Activated CD4-positive, alpha-beta T cell treated with anti-CD3 and anti-CD28 coated beads for 36 hours (primary cell): ENCODE measurements around the gene MICB. TPM values are rescaled to one million over a fixed set of nuclear protein-coding genes. Genes with fewer than 3 reads are reported as not detected.
A peak's percentile ranks its signal among the peaks of the same experiment; 100 is the strongest.
"Not testable (repeated sequence)": the region's sequence is repeated elsewhere in the genome, so short reads cannot be mapped to it uniquely, and the experiment has no call there.

ENCODE experiments used
- ATAC-seq: fragments of 200-7000 bp; cut with Tn5 transposase; one replicate; pipeline ENCODE4 v1.10.0; 2021; ENCODE audit warnings: mild to moderate bottlenecking, moderate library complexity
- CTCF ChIA-PET: fragments of 350-600 bp; sonication (Branson Sonifier 250); formaldehyde crosslinking; loops from one replicate; lab custom pipeline; 2021; ENCODE audit warnings: antibody characterized with exemption; lab: Charles Lee
- POLR2A ChIA-PET: fragments of 350-600 bp; sonication (Branson Sonifier 250); formaldehyde crosslinking; loops from one replicate; lab custom pipeline; 2021; ENCODE audit warnings: antibody characterized with exemption, inconsistent platforms; lab: Charles Lee
- DNase-seq: peaks from one replicate; pipeline ENCODE4 v3.0.0-alpha.2; 2020
- H3K27ac Mint-ChIP-seq: one replicate; pipeline ENCODE4 v1.8.0; 2021; ENCODE audit warnings: mixed read lengths
- H3K27me3 Mint-ChIP-seq: one replicate; pipeline ENCODE4 v1.8.0; 2021; ENCODE audit warnings: mixed read lengths
- H3K36me3 Mint-ChIP-seq: one replicate; pipeline ENCODE4 v1.8.0; 2021; ENCODE audit warnings: low read depth, mixed read lengths
- H3K4me1 Mint-ChIP-seq: one replicate; pipeline ENCODE4 v1.8.0; 2021; ENCODE audit warnings: mixed read lengths
- H3K4me3 Mint-ChIP-seq: one replicate; pipeline ENCODE4 v1.8.0; 2021; ENCODE audit warnings: mild to moderate bottlenecking, moderate library complexity, mixed read lengths
- H3K9me3 Mint-ChIP-seq: one replicate; pipeline ENCODE4 v1.8.0; 2021; ENCODE audit warnings: low read depth, mixed read lengths
- intact Hi-C, 2 experiments: fragments of 100-400 bp; cut with DNase I in 1 of 2; cut with micrococcal nuclease in 1 of 2; formaldehyde crosslinking; loops; one replicate each; pipeline versions ENCODE4 v1.14.2 to v1.15.1; 2022 to 2024; cut with DNase I, micrococcal nuclease
- total RNA-seq, 2 experiments: library from RNA; stranded (reverse); gene quantifications; one replicate each; pipeline ENCODE4 v1.2.3, GENCODE V29; 2021

Gene MICB
- 10 to 100 TPM; 19.6 to 19.7 TPM for total RNA-seq

DNA sequence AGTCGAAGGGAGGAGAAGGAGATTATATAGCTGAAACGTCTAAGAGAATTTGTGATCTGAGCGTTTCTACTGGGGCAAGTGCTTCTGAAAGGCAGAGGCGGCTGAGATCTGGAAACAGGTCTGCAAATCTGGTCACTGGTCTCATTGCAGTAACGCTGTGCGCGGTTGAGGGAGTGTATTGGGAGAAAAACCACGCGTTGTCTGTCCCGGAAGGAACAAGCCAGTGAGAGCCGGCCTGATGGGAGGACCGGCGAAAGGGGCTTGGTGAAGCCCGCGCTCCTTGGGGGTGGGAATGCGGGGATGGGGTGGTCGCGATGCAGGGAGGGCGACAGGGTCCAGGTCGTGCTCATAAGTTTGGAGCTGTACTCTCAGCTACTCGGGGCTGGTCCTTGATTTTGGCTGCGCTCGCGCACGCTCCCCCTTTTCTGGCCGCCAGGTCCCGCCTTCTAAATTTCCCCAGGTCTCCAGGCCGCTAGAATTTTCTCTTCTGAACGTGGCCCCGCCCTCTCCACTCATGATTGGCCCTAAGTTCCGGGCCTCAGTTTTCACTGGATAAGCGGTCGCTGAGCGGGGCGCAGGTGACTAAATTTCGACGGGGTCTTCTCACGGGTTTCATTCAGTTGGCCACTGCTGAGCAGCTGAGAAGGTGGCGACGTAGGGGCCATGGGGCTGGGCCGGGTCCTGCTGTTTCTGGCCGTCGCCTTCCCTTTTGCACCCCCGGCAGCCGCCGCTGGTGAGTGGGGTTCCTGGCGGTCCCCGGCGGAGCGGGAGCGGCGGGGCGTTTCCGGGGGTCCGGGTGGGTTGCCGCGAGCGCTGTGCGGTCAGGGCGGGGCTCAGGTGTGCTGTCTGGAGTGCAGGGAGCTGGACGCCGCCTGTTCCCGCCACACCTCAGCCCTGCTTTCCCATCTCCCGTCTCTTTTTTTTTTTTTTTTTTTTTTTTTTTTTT, at the start of gene MICB:
Gene MICB, plus strand, starts transcription at position 615 of the 946 bp plus-strand sequence. Its CDS starts 49 bp downstream, at position 664.
- ATAC-seq: peak; percentile 75
- intact Hi-C loops: loop anchor here (1.0 to 5.0 kb wide), 4 partner anchors 100 to 296 kb away; partner anchors contain the start of gene BAG6 (in 1 of the 2)
- CTCF ChIA-PET: interaction anchor here (1.0 to 1.9 kb wide), 6 partner anchors 19 to 163 kb away, joined by 3 to 6 read pairs (median 4); partner anchors contain the start of gene C6orf47
- no peaks in the 10 kb centered on the region for H3K9me3 Mint-ChIP-seq
- peak within 1 kb of the TSS; percentile 87 for H3K27ac Mint-ChIP-seq
- peak; percentile 91 for DNase-seq
- peak within 1 kb of the TSS; percentile 79 for H3K4me3 Mint-ChIP-seq
- POLR2A ChIA-PET: interaction anchor here (0.7 to 1.7 kb wide), 4 partner anchors 35 to 95 kb away, joined by 3 to 8 read pairs (median 3); partner anchors contain the start of gene DDX39B
- H3K36me3 Mint-ChIP-seq: peaks cover 9% of the 10 kb centered on the region
- H3K27me3 Mint-ChIP-seq: no peaks in the 10 kb centered on the region
- peaks cover 63% of the 10 kb centered on the region for H3K4me1 Mint-ChIP-seq

- ATAC-seq (no peak), DNase-seq (no peak)
- Mint-ChIP-seq H3K4me1 (no peaks in the 10 kb centered on the region), H3K36me3 (no peaks in the 10 kb centered on the region), H3K4me3 (no peak overlapping the region), H3K27me3 (peaks cover 10% of the 10 kb centered on the region), H3K9me3 (no peaks in the 10 kb centered on the region), H3K27ac (no peak overlapping the region)
- ChIA-PET POLR2A (no interaction called here), CTCF (no interaction called here)
- intact Hi-C loops: no loop called here
Measured at GRCh38 chr6:31450751-31451150, 47.2 kb upstream of the MICB start.

DNA sequence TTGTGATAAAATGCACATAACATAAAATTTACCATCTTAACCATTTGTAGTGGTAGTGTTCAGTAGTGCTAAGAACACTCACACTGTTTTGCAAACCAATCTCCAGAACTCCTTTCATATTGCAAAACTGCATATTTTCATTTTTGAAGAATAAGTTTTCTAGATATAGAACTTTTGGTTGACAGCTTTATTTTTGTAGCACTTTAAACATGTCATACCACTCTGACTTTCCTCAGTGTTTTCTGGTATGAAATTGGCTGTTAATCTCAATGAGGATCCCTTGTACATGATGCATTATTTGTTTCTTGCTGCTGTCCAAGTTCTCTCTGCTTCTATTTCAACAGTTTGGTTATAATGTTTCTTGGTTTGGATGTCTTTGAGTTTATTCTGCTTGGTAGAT, 45.1 kb upstream of the MICB start:
- Mint-ChIP-seq H3K9me3 (no peaks in the 10 kb centered on the region), H3K4me3 (no peak overlapping the region), H3K36me3 (no peaks in the 10 kb centered on the region), H3K4me1 (no peaks in the 10 kb centered on the region), H3K27ac (no peak overlapping the region), H3K27me3 (peaks cover 10% of the 10 kb centered on the region)
- ATAC-seq: no peak
- intact Hi-C loops: no loop called here
- CTCF ChIA-PET: interaction anchor here (2.1 kb wide), 1 partner anchor 9 kb away, joined by 7 read pairs; no protein-coding TSS in a partner anchor
- POLR2A ChIA-PET: no interaction called here
- DNase-seq: no peak

DNA sequence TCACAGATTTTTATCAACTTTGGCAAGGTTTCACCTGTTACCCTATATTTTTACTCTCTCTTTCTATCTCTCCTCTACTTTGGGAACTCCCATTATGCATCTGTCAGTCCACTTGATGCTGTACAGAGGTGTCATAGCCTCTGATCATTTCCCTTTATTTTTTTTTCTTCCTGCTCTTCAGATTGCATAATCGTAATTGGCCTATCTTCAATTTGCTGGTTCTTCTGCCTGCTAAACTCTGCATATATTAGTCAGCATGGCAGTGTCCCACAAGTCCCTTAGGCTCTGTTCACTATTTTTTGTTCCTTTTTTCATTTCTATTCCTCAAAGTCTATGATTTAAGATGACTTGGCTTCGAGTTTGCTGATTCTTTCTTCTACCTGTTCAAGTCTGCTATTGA, 44.7 kb upstream of the MICB start:
- no peaks in the 10 kb centered on the region for H3K9me3 Mint-ChIP-seq
- no peaks in the 10 kb centered on the region for H3K36me3 Mint-ChIP-seq
- H3K4me3 Mint-ChIP-seq: no peak overlapping the region
- ChIA-PET POLR2A (no interaction called here), CTCF (interaction anchor here (2.1 kb wide), 1 partner anchor 9 kb away, joined by 7 read pairs; no protein-coding TSS in a partner anchor)
- intact Hi-C loops: no loop called here
- no peak overlapping the region for H3K27ac Mint-ChIP-seq
- no peaks in the 10 kb centered on the region for H3K4me1 Mint-ChIP-seq
- H3K27me3 Mint-ChIP-seq: peaks cover 10% of the 10 kb centered on the region
- no peak for ATAC-seq
- no peak for DNase-seq

DNA sequence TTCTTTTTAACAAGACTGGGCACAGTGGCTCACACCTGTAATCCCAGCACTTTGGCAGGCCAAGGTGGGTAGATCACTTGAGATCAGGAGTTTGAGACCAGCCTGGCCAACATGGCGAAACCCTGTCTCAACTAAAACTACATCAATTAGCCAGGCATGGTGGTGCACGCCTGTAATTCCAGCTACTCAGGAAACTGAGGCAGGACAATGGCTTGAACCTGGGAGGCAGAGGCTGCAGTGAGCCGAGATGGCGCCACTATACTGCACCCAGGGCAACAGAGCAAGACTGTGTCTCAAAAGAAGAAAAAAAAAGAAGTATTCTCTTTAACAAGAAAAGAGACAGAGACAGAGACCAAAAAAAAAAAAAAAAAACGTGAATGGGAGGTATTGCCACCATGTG, 38.1 kb upstream of the MICB start:
- intact Hi-C loops, H3K27me3 Mint-ChIP-seq, H3K4me3 Mint-ChIP-seq, CTCF ChIA-PET, H3K27ac Mint-ChIP-seq, ATAC-seq, H3K9me3 Mint-ChIP-seq, POLR2A ChIA-PET, DNase-seq: not testable (repeated sequence)
- peaks cover 24% of the 10 kb centered on the region for H3K4me1 Mint-ChIP-seq
- peaks cover 18% of the 10 kb centered on the region for H3K36me3 Mint-ChIP-seq

- Mint-ChIP-seq H3K4me1 (peaks cover 30% of the 10 kb centered on the region), H3K27ac (no peak overlapping the region), H3K9me3 (no peaks in the 10 kb centered on the region), H3K27me3 (peaks cover 2% of the 10 kb centered on the region), H3K36me3 (peaks cover 25% of the 10 kb centered on the region), H3K4me3 (no peak overlapping the region)
- no peak for DNase-seq
- intact Hi-C loops: no loop called here
- ATAC-seq: no peak
- CTCF ChIA-PET: interaction anchor here (0.6 kb wide), 1 partner anchor 541 kb away, joined by 4 read pairs; no protein-coding TSS in a partner anchor
- POLR2A ChIA-PET: no interaction called here
Measured at GRCh38 chr6:31460361-31461025, 37.5 kb upstream of the MICB start.

DNA sequence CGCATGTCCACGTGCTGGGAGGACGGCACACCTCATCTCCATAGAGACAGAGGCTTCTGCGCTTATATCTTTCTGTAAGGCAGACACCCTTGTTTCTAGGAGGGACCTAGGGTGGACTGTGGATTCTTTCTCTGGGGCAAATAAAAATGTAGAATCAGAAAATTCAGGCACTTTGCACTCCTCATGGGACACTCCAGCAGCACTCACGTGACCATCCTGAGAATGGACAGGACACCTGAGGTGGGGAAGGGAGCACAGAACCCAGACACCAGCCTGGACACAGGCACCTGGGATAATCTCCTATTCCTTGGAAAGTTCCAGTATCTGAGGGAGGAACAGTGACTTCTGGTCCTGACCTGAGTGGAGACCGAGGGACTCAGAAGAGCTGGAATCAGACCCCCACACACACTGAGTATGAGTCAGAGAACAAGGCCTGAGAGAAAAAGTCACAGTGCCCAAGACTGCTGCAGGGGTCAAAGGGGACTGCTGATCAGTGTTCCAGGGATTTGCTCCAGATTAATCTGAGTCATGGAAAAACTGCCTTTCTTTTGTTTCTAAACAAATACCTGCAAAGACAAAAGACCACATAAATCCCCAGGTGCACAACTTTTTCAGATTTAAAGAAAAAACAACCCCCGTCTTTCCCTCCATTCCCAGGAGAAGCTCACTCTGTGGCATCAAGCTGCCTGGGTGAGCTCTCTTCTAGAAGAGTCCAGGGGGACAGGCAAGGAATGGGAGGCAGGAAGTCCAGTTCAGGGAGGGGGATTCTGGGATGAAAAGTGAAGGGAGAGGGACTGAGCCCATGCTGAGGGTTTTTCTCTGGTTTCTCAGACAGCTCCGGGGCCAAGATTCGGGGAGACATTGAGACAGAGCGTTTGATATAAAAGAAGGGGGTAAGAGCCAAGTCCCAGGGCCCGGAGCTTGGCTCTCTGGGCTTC, 35.6 kb upstream of the MICB start:
- POLR2A ChIA-PET: interaction anchor here (0.5 to 1.1 kb wide), 11 partner anchors 16 to 464 kb away, joined by 3 to 7 read pairs (median 3); partner anchors contain the start of genes DDX39B and MICB
- peaks cover 37% of the 10 kb centered on the region for H3K36me3 Mint-ChIP-seq
- no peak for DNase-seq

GRCh38 chr6:31462964-31463870, 34.7 kb upstream of the MICB start:
- peak; percentile 91 for DNase-seq
- CTCF ChIA-PET: interaction anchor here (0.7 to 2.0 kb wide), 9 partner anchors 11 to 627 kb away, joined by 3 to 7 read pairs (median 3); partner anchors contain the start of genes DDX39B and NFKBIL1
- peaks cover 38% of the 10 kb centered on the region for H3K36me3 Mint-ChIP-seq
- intact Hi-C loops: loop anchor here in 1 of 2 experiments (1.0 kb wide), 3 partner anchors 31 to 305 kb away; partner anchors contain the start of gene TCF19
- peaks cover 53% of the 10 kb centered on the region for H3K4me1 Mint-ChIP-seq
- H3K27ac Mint-ChIP-seq: peak overlapping the region; percentile 97
- POLR2A ChIA-PET: interaction anchor here (0.6 to 1.1 kb wide), 10 partner anchors 17 to 463 kb away, joined by 3 to 7 read pairs (median 3); partner anchors contain the start of genes DDX39B and MICB
- ATAC-seq: peak; percentile 95
- H3K4me3 Mint-ChIP-seq: peak overlapping the region; percentile 100
- peaks cover 2% of the 10 kb centered on the region for H3K27me3 Mint-ChIP-seq
- H3K9me3 Mint-ChIP-seq: no peaks in the 10 kb centered on the region

More for the DNA sequence above, 35.6 kb upstream of the MICB start:
- CTCF ChIA-PET: interaction anchor here (0.6 to 2.0 kb wide), 10 partner anchors 10 to 626 kb away, joined by 3 to 7 read pairs (median 3); partner anchors contain the start of genes APOM, DDX39B and NFKBIL1
- Mint-ChIP-seq H3K27me3 (peaks cover 2% of the 10 kb centered on the region), H3K27ac (peak overlapping the region; percentile 97), H3K4me3 (peak overlapping the region; percentile 100), H3K9me3 (no peaks in the 10 kb centered on the region), H3K4me1 (peaks cover 47% of the 10 kb centered on the region)
- ATAC-seq: no peak
- intact Hi-C loops: loop anchor here in 1 of 2 experiments (1.0 kb wide), 1 partner anchor 304 kb away; the partner anchor contains the start of gene TCF19

GRCh38 chr6:31464252-31465184, 33.4 kb upstream of the MICB start:
- Mint-ChIP-seq H3K4me1 (peaks cover 65% of the 10 kb centered on the region), H3K4me3 (peak overlapping the region; percentile 100), H3K27me3 (no peaks in the 10 kb centered on the region), H3K36me3 (peaks cover 38% of the 10 kb centered on the region), H3K27ac (peak overlapping the region; percentile 97), H3K9me3 (no peaks in the 10 kb centered on the region)
- intact Hi-C loops: no loop called here
- no peak for ATAC-seq
- no peak for DNase-seq
- ChIA-PET CTCF (no interaction called here), POLR2A (no interaction called here)
